HEK293T (cell line): ENCODE results near the gene UBE2R2.

Source experiments
- ARNT ChIP-seq: fragments of 450-650 bp; IDR thresholded peaks from 2 replicates; pipeline ENCODE4 v1.6.1; 2017; ENCODE audit warnings: mild to moderate bottlenecking
- FOXA1 ChIP-seq: fragments of 450-650 bp; IDR thresholded peaks from 2 replicates; pipeline ENCODE4 v1.6.1; 2016; ENCODE audit warnings: mild to moderate bottlenecking
- FOXK2 ChIP-seq: fragments of 450-650 bp; IDR thresholded peaks from 2 replicates; pipeline ENCODE4 v1.6.1; 2016; ENCODE audit warnings: mild to moderate bottlenecking
- FOXM1 ChIP-seq: fragments of 450-650 bp; IDR thresholded peaks from 2 replicates; pipeline ENCODE4 v1.6.1; 2017; ENCODE audit warnings: mild to moderate bottlenecking, borderline replicate concordance

GRCh38 chr9:33850677-33851076 is 33.7 kb downstream of the UBE2R2 start:
- TF ChIP-seq FOXA1 (no peak), FOXM1 (no peak), FOXK2 (no peak), ARNT (no peak)
